NT2/D1 (cell line): Measurements from ENCODE around the gene NCAPG2.

ENCODE experiments used
- YY1 ChIP-seq: IDR thresholded peaks from 2 replicates; pipeline ENCODE4 v1.6.1; 2011; ENCODE audit not compliant: insufficient read length, insufficient read depth
- ZNF274 ChIP-seq: IDR thresholded peaks from 2 replicates; pipeline ENCODE4 v1.6.1; 2011; ENCODE audit warnings: mild to moderate bottlenecking, low read depth, low read length

DNA sequence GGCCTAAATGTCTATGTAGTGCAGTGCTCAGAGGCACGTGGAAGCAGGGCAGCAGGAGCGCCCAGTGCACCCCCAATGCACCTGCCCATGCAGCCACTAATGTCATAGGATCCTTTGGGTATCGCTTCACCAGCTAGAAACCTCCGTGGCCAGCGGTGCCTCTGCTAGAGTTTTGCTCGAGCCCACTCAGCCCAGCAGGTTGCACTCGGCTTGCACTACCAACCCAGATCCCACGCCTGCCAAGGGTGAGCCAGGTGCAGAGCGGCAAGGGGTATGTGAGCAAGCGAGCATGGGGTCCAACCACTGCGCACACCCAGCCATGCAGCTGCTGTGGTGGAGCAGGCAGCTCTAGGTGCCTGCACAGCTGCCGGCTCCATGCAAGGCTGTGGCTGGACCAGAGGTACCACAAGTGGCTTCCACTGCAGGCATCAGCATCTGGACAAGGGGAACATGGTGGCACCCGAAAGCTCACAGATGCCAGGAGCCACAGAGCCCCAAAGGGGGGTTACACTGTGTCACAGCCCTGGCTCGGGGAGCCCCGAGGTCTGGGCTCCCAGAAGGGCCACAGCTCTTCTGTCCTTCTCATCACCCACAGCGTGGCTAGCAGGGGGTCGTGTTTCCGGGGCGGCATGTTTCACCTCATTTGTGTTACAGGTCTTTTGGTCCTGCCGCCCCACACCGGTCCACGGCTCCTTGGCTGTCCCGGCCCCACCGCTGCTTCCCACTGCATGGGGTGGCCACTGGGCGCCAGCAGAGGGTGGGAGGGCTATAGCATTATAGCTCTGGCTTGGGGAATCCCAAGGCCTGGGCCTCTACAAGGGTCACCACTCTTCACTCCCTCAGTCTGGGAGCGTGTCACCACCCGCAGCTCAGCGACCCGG lies 2.3 kb upstream of the NCAPG2 start:
- TF ChIP-seq YY1 = no peak
- TF ChIP-seq ZNF274 = no peak
